Prostate gland (tissue), 2 donors: Measurements from ENCODE around the gene KCNJ18. TPM values are rescaled to one million over a fixed set of nuclear protein-coding genes. Genes with fewer than 3 reads are reported as not detected.
"Not testable (repeated sequence)": the region's sequence is repeated elsewhere in the genome, so short reads cannot be mapped to it uniquely, and the experiment has no call there.

ENCODE experiments used
- DNase-seq: peaks from one replicate; pipeline ENCODE4 v3.0.0-alpha.2; 2019; ENCODE audit warnings: low spot score
- H3K27ac ChIP-seq, 2 donors: fragments of 200-600 bp; sonication (generic); 2 replicates each; pipeline ENCODE4 v1.5.1; 2017 to 2019
- H3K27me3 ChIP-seq: fragments of 200-600 bp; sonication (generic); replicated peaks from 2 replicates; pipeline ENCODE4 v1.5.1; 2019; ENCODE audit not compliant: insufficient read depth
- H3K36me3 ChIP-seq, 2 donors: fragments of 200-600 bp; sonication (generic); 1 replicate in 1 of 2; 2 replicates in 1 of 2; pipeline versions ENCODE4 v1.5.1 to v1.8.1; 2017 to 2019
- H3K4me1 ChIP-seq: fragments of 200-600 bp; sonication (generic); replicated peaks from 2 replicates; pipeline ENCODE4 v1.5.1; 2019
- H3K4me3 ChIP-seq, 2 donors: fragments of 200-600 bp; sonication (generic); 2 replicates each; pipeline ENCODE4 v1.5.1; 2017 to 2019
- H3K9me3 ChIP-seq: fragments of 200-600 bp; sonication (generic); 2 replicates; pipeline ENCODE4 v1.5.1; 2017
- CTCF ChIP-seq, 4 experiments: fragments of 200-600 bp in 2 of 4; fragments of 450-650 bp in 2 of 4; sonication (generic) in 2 of 4; IDR thresholded peaks; 1 replicate in 3 of 4; 2 replicates in 1 of 4; pipeline ENCODE4 v1.5.1; 2016 to 2019; ENCODE audit warnings: antibody characterized with exemption in 4 of 4, mild to moderate bottlenecking in 2 of 4, moderate library complexity in 2 of 4
- POLR2A ChIP-seq: fragments of 450-650 bp; IDR thresholded peaks from one replicate; pipeline ENCODE4 v1.6.1; 2016; ENCODE audit warnings: antibody characterized with exemption, mild to moderate bottlenecking
- POLR2AphosphoS5 ChIP-seq: sonication (generic); formaldehyde crosslinking; IDR thresholded peaks from one replicate; pipeline ENCODE4 v1.6.1; 2017; ENCODE audit warnings: antibody characterized with exemption
- WGBS: methylation state at CpG from one replicate; pipeline ENCODE4 v1.1.5; 2018; 5-methylcytosine and 5-hydroxymethylcytosine counted together
- intact Hi-C: fragments of 100-400 bp; cut with DNase I; formaldehyde crosslinking; loops from one replicate; pipeline ENCODE4 v1.14.2; 2022
- total RNA-seq, 2 donors: library from RNA; depleted of rRNA; stranded (reverse); fragments of >200 nt; gene quantifications; one replicate each; pipeline ENCODE4 v1.1.0, GENCODE V29; 2016

KCNJ18 gene
- total RNA-seq, 2 donors from 2014 or later, result not detected

GRCh38 chr17:21699573-21700236 is 7.4 kb downstream of the KCNJ18 start:
- WGBS, result 81% methylated on average over 12 of the region's 16 CpGs
- H3K36me3 ChIP-seq, H3K9me3 ChIP-seq, H3K27ac ChIP-seq, H3K27me3 ChIP-seq, H3K4me3 ChIP-seq, DNase-seq, intact Hi-C loops, H3K4me1 ChIP-seq: not testable (repeated sequence)

- H3K9me3 ChIP-seq, result not testable (repeated sequence)
Observed at GRCh38 chr17:21701090-21701489, 8.8 kb downstream of the KCNJ18 start.

GRCh38 chr17:21702029-21702428 is 9.7 kb downstream of the KCNJ18 start:
- H3K36me3 ChIP-seq, H3K4me1 ChIP-seq, H3K27ac ChIP-seq, intact Hi-C loops, H3K27me3 ChIP-seq, DNase-seq, H3K9me3 ChIP-seq, H3K4me3 ChIP-seq: not testable (repeated sequence)
- WGBS, result 83% methylated on average over 8 of the region's 8 CpGs

More at GRCh38 chr17:21701090-21701489, 8.8 kb downstream of the KCNJ18 start:
- DNase-seq, H3K4me1 ChIP-seq, H3K4me3 ChIP-seq, H3K36me3 ChIP-seq, intact Hi-C loops, H3K27me3 ChIP-seq, H3K27ac ChIP-seq: not testable (repeated sequence)
- WGBS, result 79% methylated on average over 2 of the region's 6 CpGs

GRCh38 chr17:21702521-21702920 is 10.2 kb downstream of the KCNJ18 start:
- 84% methylated on average over 18 of the region's 22 CpGs for WGBS
- H3K36me3 ChIP-seq, result not testable (repeated sequence)

GRCh38 chr17:21702940-21703640 is 10.8 kb downstream of the KCNJ18 start:
- 93% methylated on average over 38 of the region's 51 CpGs for WGBS
- intact Hi-C loops, H3K4me1 ChIP-seq, H3K27ac ChIP-seq, H3K36me3 ChIP-seq, H3K9me3 ChIP-seq, H3K27me3 ChIP-seq, H3K4me3 ChIP-seq, DNase-seq: not testable (repeated sequence)

More at GRCh38 chr17:21702521-21702920, 10.2 kb downstream of the KCNJ18 start:
- intact Hi-C loops, H3K4me1 ChIP-seq, H3K27ac ChIP-seq, H3K4me3 ChIP-seq, DNase-seq, H3K9me3 ChIP-seq, H3K27me3 ChIP-seq: not testable (repeated sequence)

- intact Hi-C loops, H3K4me3 ChIP-seq, H3K4me1 ChIP-seq, DNase-seq, H3K9me3 ChIP-seq, H3K36me3 ChIP-seq, H3K27ac ChIP-seq, H3K27me3 ChIP-seq: not testable (repeated sequence)
- 88% methylated on average over 35 of the region's 35 CpGs for WGBS
Observed at GRCh38 chr17:21703891-21704872, 11.9 kb downstream of the KCNJ18 start.

GRCh38 chr17:21705021-21705601 is 12.8 kb downstream of the KCNJ18 start:
- DNase-seq, result no peak
- H3K36me3 ChIP-seq, result no peaks in the 10 kb centered on the region
- H3K4me3 ChIP-seq, result no peak overlapping the region
- TF ChIP-seq POLR2A (no peak), POLR2AphosphoS5 (no peak), CTCF (IDR thresholded peaks at IDR 0.05) (no peak)
- intact Hi-C loops, result no loop called here
- 77% methylated on average over 13 of the region's 13 CpGs for WGBS
- H3K27ac ChIP-seq, result no peak overlapping the region
- no peaks in the 10 kb centered on the region for H3K27me3 ChIP-seq
- no peaks in the 10 kb centered on the region for H3K9me3 ChIP-seq
- no peaks in the 10 kb centered on the region for H3K4me1 ChIP-seq

- intact Hi-C loops, H3K4me3 ChIP-seq, DNase-seq, H3K27me3 ChIP-seq, H3K27ac ChIP-seq, H3K9me3 ChIP-seq, H3K36me3 ChIP-seq, H3K4me1 ChIP-seq: not testable (repeated sequence)
- WGBS, result 84% methylated on average over 6 of the region's 6 CpGs
Observed at GRCh38 chr17:21705746-21706145, 13.4 kb downstream of the KCNJ18 start.

GRCh38 chr17:21706546-21706945 is 14.2 kb downstream of the KCNJ18 start:
- H3K4me3 ChIP-seq, H3K4me1 ChIP-seq, H3K9me3 ChIP-seq, intact Hi-C loops, H3K36me3 ChIP-seq, H3K27me3 ChIP-seq, DNase-seq, H3K27ac ChIP-seq: not testable (repeated sequence)
- WGBS, result 82% methylated on average over 7 of the region's 7 CpGs

- H3K27ac ChIP-seq, H3K4me3 ChIP-seq, intact Hi-C loops, H3K36me3 ChIP-seq, H3K9me3 ChIP-seq, H3K27me3 ChIP-seq, DNase-seq, H3K4me1 ChIP-seq: not testable (repeated sequence)
- WGBS, result 73% methylated on average over 6 of the region's 7 CpGs
Observed at GRCh38 chr17:21707131-21707530, 14.8 kb downstream of the KCNJ18 start.
